IMR-90 (cell line): Measurements from ENCODE around the gene ERICH6B. TPM values are rescaled to one million over a fixed set of nuclear protein-coding genes. Genes with fewer than 3 reads are reported as not detected.

Experiments used
- ATAC-seq: fragments of 200-7000 bp; cut with Tn5 transposase; 2 replicates; pipeline ENCODE4 v1.9.1; 2020; ENCODE audit warnings: low read depth, mild to moderate bottlenecking, moderate library complexity
- BruUV-seq: library from RNA; stranded (reverse); fragments of 400-500 nt; replicated peaks from 2 replicates; lab custom pipeline; 2021; lab: Mats Ljungman, UMichigan
- CTCF ChIA-PET: fragments of 300-600 bp; formaldehyde crosslinking; extraction: SDS; loops from one replicate; lab custom pipeline; 2021; ENCODE audit warnings: antibody characterized with exemption; lab: Yijun Ruan, JAX
- POLR2A ChIA-PET: fragments of 300-600 bp; sonication (Branson Sonifier 250); formaldehyde crosslinking; loops from one replicate; lab custom pipeline; 2022; ENCODE audit warnings: antibody characterized with exemption; ENCODE audit not compliant: unreplicated experiment; lab: Charles Lee
- DNase-seq: peaks from one replicate; pipeline ENCODE4 v3.0.0; 2013
- H2AFZ ChIP-seq: replicated peaks from 2 replicates; pipeline ENCODE3; 2013; ENCODE audit warnings: low read length, mild to moderate bottlenecking; ENCODE audit not compliant: poor library complexity
- H2AK5ac ChIP-seq: 2 replicates; pipeline ENCODE4 v1.6.1; 2013; ENCODE audit warnings: low read depth, low read length, inconsistent platforms
- H2AK9ac ChIP-seq: replicated peaks from 2 replicates; pipeline ENCODE3; 2013; ENCODE audit warnings: mild to moderate bottlenecking, low read depth, low read length, moderate library complexity; ENCODE audit not compliant: poor library complexity
- H2BK120ac ChIP-seq: 2 replicates; pipeline ENCODE4 v1.6.1; 2013; ENCODE audit warnings: low read depth, low read length, inconsistent platforms
- H2BK15ac ChIP-seq: 3 replicates; pipeline ENCODE4 v1.6.1; 2013; ENCODE audit warnings: low read depth, low read length, inconsistent platforms
- H2BK20ac ChIP-seq: 2 replicates; pipeline ENCODE4 v1.6.1; 2013; ENCODE audit warnings: low read depth, mild to moderate bottlenecking, inconsistent platforms, low read length, moderate library complexity
- H2BK5ac ChIP-seq: 2 replicates; pipeline ENCODE4 v1.6.1; 2013; ENCODE audit warnings: mild to moderate bottlenecking, low read depth, low read length, inconsistent platforms; ENCODE audit not compliant: poor library complexity, severe bottlenecking
- H3K14ac ChIP-seq: replicated peaks from 2 replicates; pipeline ENCODE4 v1.6.1; 2013; ENCODE audit warnings: low read depth, low read length, inconsistent platforms
- H3K18ac ChIP-seq: 2 replicates; pipeline ENCODE4 v1.6.1; 2013; ENCODE audit warnings: low read depth, low read length, control low read depth
- H3K23ac ChIP-seq: 2 replicates; pipeline ENCODE4 v1.6.1; 2013; ENCODE audit warnings: low read depth, low read length, inconsistent platforms
- H3K27ac ChIP-seq: 2 replicates; pipeline ENCODE4 v1.5.1; 2013; ENCODE audit warnings: mild to moderate bottlenecking, control low read depth, low read length; ENCODE audit not compliant: insufficient read depth
- H3K27me3 ChIP-seq: 2 replicates; pipeline ENCODE4 v1.6.1; 2013; ENCODE audit warnings: low read length; ENCODE audit not compliant: control insufficient read depth, insufficient read depth
- H3K36me3 ChIP-seq: 2 replicates; pipeline ENCODE4 v1.6.1; 2013; ENCODE audit warnings: low read length, mixed read lengths; ENCODE audit not compliant: control insufficient read depth, insufficient read depth
- H3K4ac ChIP-seq: 2 replicates; pipeline ENCODE4 v1.6.1; 2013; ENCODE audit warnings: low read depth, low read length, inconsistent platforms
- H3K4me1 ChIP-seq: 2 replicates; pipeline ENCODE4 v1.6.1; 2013; ENCODE audit warnings: low read length, mixed read lengths; ENCODE audit not compliant: control insufficient read depth, insufficient read depth
- H3K4me2 ChIP-seq: 2 replicates; pipeline ENCODE4 v1.6.1; 2013; ENCODE audit warnings: low read depth, mild to moderate bottlenecking, control low read depth, low read length, moderate library complexity
- H3K4me3 ChIP-seq: 2 replicates; pipeline ENCODE4 v1.5.1; 2013; ENCODE audit warnings: low read depth, mild to moderate bottlenecking, control low read depth, low read length, moderate library complexity; ENCODE audit not compliant: insufficient read depth
- H3K56ac ChIP-seq: 2 replicates; pipeline ENCODE4 v1.6.1; 2013; ENCODE audit warnings: low read length, inconsistent platforms; ENCODE audit not compliant: insufficient read depth; ENCODE audit errors: extremely low read depth
- H3K79me1 ChIP-seq, 2 experiments: 2 replicates each; pipeline ENCODE4 v1.6.1; 2013; ENCODE audit warnings: low read length in 2 of 2, inconsistent platforms in 1 of 2, low read depth in 1 of 2
- H3K9ac ChIP-seq: 2 replicates; pipeline ENCODE4 v1.6.1; 2013; ENCODE audit warnings: low read depth, low read length, control low read depth
- H3K9me1 ChIP-seq: 2 replicates; pipeline ENCODE4 v1.6.1; 2013; ENCODE audit warnings: low read length, inconsistent platforms; ENCODE audit not compliant: insufficient read depth
- H3K9me3 ChIP-seq: 2 replicates; pipeline ENCODE4 v1.6.1; 2013; ENCODE audit warnings: low read length; ENCODE audit not compliant: control insufficient read depth, insufficient read depth
- H4K20me1 ChIP-seq: 2 replicates; pipeline ENCODE4 v1.6.1; 2013; ENCODE audit warnings: low read length, inconsistent platforms; ENCODE audit not compliant: insufficient read depth
- H4K5ac ChIP-seq: 2 replicates; pipeline ENCODE4 v1.6.1; 2013; ENCODE audit warnings: mild to moderate bottlenecking, low read depth, low read length, control low read depth
- H4K8ac ChIP-seq, 2 experiments: 2 replicates each; pipeline ENCODE4 v1.6.1; 2013; ENCODE audit warnings: low read depth in 2 of 2, low read length in 2 of 2, control low read depth in 1 of 2, inconsistent platforms in 1 of 2
- H4K91ac ChIP-seq: 2 replicates; pipeline ENCODE4 v1.6.1; 2013; ENCODE audit warnings: low read depth, low read length, inconsistent platforms; ENCODE audit not compliant: insufficient read depth
- BHLHE40 ChIP-seq: fragments of 150-350 bp; IDR thresholded peaks from 2 replicates; pipeline ENCODE4 v1.6.1; 2016; ENCODE audit warnings: mild to moderate bottlenecking, low read depth, low read length
- CEBPB ChIP-seq: IDR thresholded peaks from 2 replicates; pipeline ENCODE4 v1.6.1; 2012; ENCODE audit warnings: low read depth, low read length, improper control_type of control experiment
- CHD1 ChIP-seq: IDR thresholded peaks from 2 replicates; pipeline ENCODE4 v1.6.1; 2012; ENCODE audit warnings: low read depth, low read length, improper control_type of control experiment
- CTCF ChIP-seq: conservative IDR thresholded peaks from 2 replicates; pipeline ENCODE4 v1.5.1; 2012; ENCODE audit warnings: mild to moderate bottlenecking, low read depth, low read length, improper control_type of control experiment
- ELK1 ChIP-seq: fragments of 150-350 bp; IDR thresholded peaks from 2 replicates; pipeline ENCODE4 v1.6.1; 2016; ENCODE audit warnings: low read depth, mild to moderate bottlenecking, low read length, moderate library complexity, borderline replicate concordance
- FOS ChIP-seq: fragments of 150-350 bp; IDR thresholded peaks from 2 replicates; pipeline ENCODE4 v1.6.1; 2016; ENCODE audit warnings: low read depth, low read length
- MAZ ChIP-seq: IDR thresholded peaks from 2 replicates; pipeline ENCODE4 v1.6.1; 2012; ENCODE audit warnings: low read depth, mild to moderate bottlenecking, low read length, improper control_type of control experiment, moderate library complexity, borderline replicate concordance
- MXI1 ChIP-seq: IDR thresholded peaks from 2 replicates; pipeline ENCODE4 v1.6.1; 2012; ENCODE audit warnings: low read depth, mild to moderate bottlenecking, low read length, moderate library complexity, borderline replicate concordance
- RAD21 ChIP-seq: IDR thresholded peaks from 2 replicates; pipeline ENCODE4 v1.6.1; 2012; ENCODE audit warnings: low read length, improper control_type of control experiment
- RCOR1 ChIP-seq: IDR thresholded peaks from 2 replicates; pipeline ENCODE4 v1.6.1; 2012; ENCODE audit warnings: mild to moderate bottlenecking, low read length, improper control_type of control experiment; ENCODE audit not compliant: insufficient replicate concordance
- RFX5 ChIP-seq: IDR thresholded peaks from 2 replicates; pipeline ENCODE4 v1.8.0; 2012; ENCODE audit warnings: low read depth, mild to moderate bottlenecking, low read length, moderate library complexity
- USF2 ChIP-seq: fragments of 150-350 bp; IDR thresholded peaks from 2 replicates; pipeline ENCODE4 v1.6.1; 2017; ENCODE audit warnings: mild to moderate bottlenecking, antibody characterized with exemption, low read length, low read depth
- WGBS, 2 experiments: methylation state at CpG; one replicate each; pipeline versions ENCODE4 v1.1.5 to v1.1.7; 2013; ENCODE audit warnings: missing lambda C conversion rate in 2 of 2; ENCODE audit not compliant: insufficient read length in 1 of 2; ENCODE audit errors: extremely low coverage in 2 of 2; 5-methylcytosine and 5-hydroxymethylcytosine counted together
- dilution Hi-C: fragments of 300-500 bp; cut with HindIII; formaldehyde crosslinking; loops from one replicate; pipeline ENCODE4 v1.14.3; 2018; ENCODE audit warnings: low sequenced_read_pairs; ENCODE audit not compliant: unreplicated experiment
- in situ Hi-C: fragments of 300-500 bp; cut with MboI; formaldehyde crosslinking; loops from 3 replicates; pipeline ENCODE4 v1.14.3; 2019; ENCODE audit warnings: low sequenced_read_pairs, inconsistent platforms, mixed read lengths
- intact Hi-C: fragments of 100-400 bp; cut with micrococcal nuclease; formaldehyde crosslinking; loops from 2 replicates; pipeline ENCODE4 v1.10.0; 2022
- polyA plus RNA-seq, 3 experiments: library from polyadenylated mRNA; depleted of rRNA; stranded (reverse); fragments of >200 nt; gene quantifications; 2 replicates each; pipeline ENCODE4 v1.2.3, GENCODE V29; 2012; ENCODE audit warnings: low replicate concordance in 1 of 3
- total RNA-seq: library from RNA; depleted of rRNA; stranded (reverse); fragments of >200 nt; gene quantifications from 2 replicates; pipeline ENCODE4 v1.2.3, GENCODE V29; 2012

ERICH6B gene
- total and polyA plus RNA-seq, 2 of the 4 experiments (the other 2 are of a cell fraction), result not detected

GRCh38 chr13:45527699-45528462 lies 87.7 kb downstream of the ERICH6B start (continued):
- TF ChIP-seq RFX5 (no peak), CEBPB (no peak)

- H3K14ac ChIP-seq, result no peak overlapping the region
- H3K27ac ChIP-seq, result peak overlapping the region; percentile 59; the same call in 1 of the 2 replicates
- H3K18ac ChIP-seq, result peak overlapping the region; percentile 37; the same call in 1 of the 2 replicates
- H2AK9ac ChIP-seq, result no peak overlapping the region
- in situ Hi-C loops (no loop called here), intact Hi-C loops (no loop called here), dilution Hi-C loops (no loop called here)
- no peak overlapping the region for H2BK15ac ChIP-seq
- no peak overlapping the region for H2AFZ ChIP-seq
- peaks cover 17% of the 10 kb centered on the region for H3K4me1 ChIP-seq
- no peaks in the 10 kb centered on the region for H4K20me1 ChIP-seq
- peak overlapping the region in 1 of 2 experiments; percentile 50; a peak in 2 of 4 replicates for H4K8ac ChIP-seq
- peak overlapping the region; percentile 38 for H2BK5ac ChIP-seq
- ChIA-PET CTCF (no interaction called here), POLR2A (no interaction called here)
- peak; percentile 18 for DNase-seq
- peak overlapping the region; percentile 35 for H3K4me2 ChIP-seq
- H3K36me3 ChIP-seq, result peaks cover 12% of the 10 kb centered on the region
- H4K91ac ChIP-seq, result no peak overlapping the region
- H2AK5ac ChIP-seq, result no peak overlapping the region
- H3K56ac ChIP-seq, result no peak overlapping the region
- no peaks in the 10 kb centered on the region for H3K9me3 ChIP-seq
- no peak overlapping the region for H3K9ac ChIP-seq
- no TSS peak for BruUV-seq
- no peak overlapping the region for H3K4ac ChIP-seq
- H3K4me3 ChIP-seq, result no peak overlapping the region
- no peaks in the 10 kb centered on the region for H3K27me3 ChIP-seq
- no peak overlapping the region for H2BK20ac ChIP-seq
- H3K9me1 ChIP-seq, result peaks cover 4% of the 10 kb centered on the region; the same call in 1 of the 2 replicates
- no peak overlapping the region for H2BK120ac ChIP-seq
- ATAC-seq, result peak; percentile 36
- H3K23ac ChIP-seq, result no peak overlapping the region
- H3K79me1 ChIP-seq, result peaks cover 3 to 42% of the 10 kb centered on the region in 2 experiments; a peak in 2 of 4 replicates
- WGBS, 2 experiments, result 100% methylated on average over 1 of the region's 2 CpGs; no CpG with 5 or more reads in 1 of the 2 experiments
- H4K5ac ChIP-seq, result peak overlapping the region; percentile 34
- TF ChIP-seq MXI1 (no peak), RFX5 (no peak), RCOR1 (no peak), ELK1 (no peak), CTCF (no peak), FOS (no peak), MAZ (no peak), USF2 (no peak), RAD21 (no peak), BHLHE40 (no peak), CHD1 (no peak)
Measured at GRCh38 chr13:45522571-45522970, 93.0 kb downstream of the ERICH6B start.
